GM19043 (cell line): ENCODE measurements around the gene CHD6.

Source experiments
- ATAC-seq: cut with Tn5 transposase; IDR thresholded peaks from one replicate; pipeline ENCODE4 v1.9.1; 2021; ENCODE audit warnings: low read depth; ENCODE audit not compliant: unreplicated experiment

CHD6 gene

DNA sequence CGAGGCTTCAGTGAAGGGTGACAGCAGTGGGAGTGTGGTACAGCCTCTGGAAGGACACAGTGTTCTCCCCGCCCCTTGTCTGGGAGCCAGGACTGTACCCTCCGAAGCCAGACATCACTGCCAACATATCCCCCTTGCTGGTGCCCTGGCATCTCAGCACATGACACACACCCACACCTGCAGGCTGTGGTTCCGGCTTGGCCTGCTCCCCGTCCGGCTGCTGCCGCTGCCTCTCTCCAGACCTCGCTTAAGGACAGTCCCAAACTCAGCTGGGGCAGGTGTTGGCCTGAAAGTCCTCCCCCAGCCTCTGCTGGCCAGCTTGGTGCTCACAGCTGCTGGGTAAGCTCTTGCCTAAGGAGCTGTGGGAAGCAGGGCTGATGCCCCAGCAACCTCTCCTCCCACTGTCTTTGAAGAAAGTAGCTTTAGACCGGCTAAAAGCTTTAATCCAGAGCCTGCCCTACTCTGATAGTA lies 258.6 kb downstream of the CHD6 start:
- ATAC-seq = no peak

- no peak for ATAC-seq
Observed at GRCh38 chr20:41358717-41359116, 259.5 kb downstream of the CHD6 start.

DNA sequence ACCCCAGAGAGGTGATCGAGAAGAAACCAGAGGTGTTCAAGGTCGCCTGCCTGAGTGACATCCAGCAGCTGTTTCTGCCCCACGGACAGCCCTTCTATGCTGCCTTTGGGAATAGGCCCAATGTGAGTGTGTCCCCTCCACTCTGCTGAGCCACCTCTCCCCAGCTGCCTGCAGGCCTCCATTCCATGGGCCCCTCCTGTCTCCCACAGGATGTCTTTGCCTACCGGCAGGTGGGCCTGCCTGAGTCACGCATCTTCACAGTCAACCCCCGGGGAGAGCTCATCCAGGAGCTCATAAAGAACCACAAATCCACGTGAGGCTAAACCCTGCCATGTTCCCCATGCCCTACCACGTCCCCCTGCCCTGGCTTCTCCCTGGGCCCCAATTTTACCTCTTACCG lies 259.9 kb downstream of the CHD6 start:
- ATAC-seq = no peak

- ATAC-seq = no peak
Observed at GRCh38 chr20:41357424-41358163, 260.6 kb downstream of the CHD6 start.

DNA sequence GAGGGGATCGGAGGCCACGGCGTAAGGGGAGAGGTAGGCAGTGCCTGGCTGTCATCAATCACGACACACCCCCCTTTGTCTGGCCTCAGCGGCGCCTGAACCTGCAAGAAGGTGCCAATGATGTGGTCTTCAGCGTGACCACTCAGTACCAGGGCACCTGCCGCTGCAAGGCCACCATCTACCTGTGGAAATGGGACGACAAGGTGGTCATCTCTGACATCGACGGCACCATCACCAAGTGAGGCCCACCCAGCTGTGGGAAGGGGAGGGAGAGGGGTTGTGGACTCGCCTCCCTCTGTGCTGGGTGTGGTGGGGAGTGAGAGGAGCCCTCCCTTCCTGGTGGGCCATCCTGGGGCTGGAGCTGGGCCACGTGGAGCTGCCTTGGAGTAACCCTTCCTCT lies 261.2 kb downstream of the CHD6 start:
- no peak for ATAC-seq

DNA sequence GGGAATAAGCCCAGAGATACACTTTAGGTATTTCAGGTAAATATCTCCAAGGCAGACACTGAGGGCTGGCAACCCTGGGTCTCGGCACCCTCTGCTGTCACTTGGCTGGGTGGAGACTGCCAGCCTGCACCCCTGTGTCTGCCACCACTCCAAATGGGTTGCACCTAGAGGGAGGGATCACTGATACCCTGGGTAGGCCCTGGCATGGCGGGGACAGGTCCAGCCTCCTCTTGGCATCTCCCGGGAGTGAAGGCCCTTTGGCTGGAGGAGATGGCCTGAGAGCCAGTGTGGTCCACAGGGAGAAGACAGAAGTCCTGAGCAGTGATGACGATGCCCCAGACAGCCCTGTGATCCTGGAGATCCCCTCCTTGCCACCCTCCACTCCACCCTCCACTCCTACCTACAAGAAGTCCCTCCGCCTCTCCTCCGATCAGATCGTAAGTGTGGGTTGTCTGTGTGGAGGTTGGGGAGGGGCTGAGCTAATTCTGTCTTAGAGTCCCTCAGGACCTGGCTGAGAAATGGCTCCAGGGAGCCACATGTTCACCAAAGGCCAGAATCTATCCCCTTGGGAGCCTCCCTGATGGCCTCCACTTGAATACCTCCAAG lies 262.5 kb downstream of the CHD6 start:
- no peak for ATAC-seq

GRCh38 chr20:41355192-41355591 lies 263.0 kb downstream of the CHD6 start:
- no peak for ATAC-seq

- ATAC-seq = no peak
Observed at GRCh38 chr20:41353530-41353929, 264.6 kb downstream of the CHD6 start.

GRCh38 chr20:41352666-41353065 lies 265.5 kb downstream of the CHD6 start:
- no peak for ATAC-seq

DNA sequence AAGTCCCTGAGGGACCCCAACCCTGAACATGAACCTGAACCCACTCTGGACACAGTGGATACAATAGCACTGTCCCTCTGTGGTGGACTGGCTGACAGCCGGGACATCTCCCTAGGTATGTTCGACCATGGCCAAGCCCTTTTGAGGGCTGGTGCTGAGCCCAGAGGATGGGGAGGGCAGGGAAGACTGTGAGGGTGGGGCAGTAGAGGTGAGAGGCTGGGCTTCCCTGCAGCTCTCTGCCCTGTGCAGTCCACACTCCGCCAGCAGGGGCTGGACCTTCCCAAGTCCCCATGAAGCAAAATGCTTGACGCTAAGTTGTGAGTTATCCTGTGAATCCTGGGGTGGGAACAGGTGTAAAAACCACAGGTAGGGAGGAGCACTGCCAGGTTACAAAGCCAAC lies 266.1 kb downstream of the CHD6 start:
- ATAC-seq = no peak
